Measurements from ENCODE around the gene TDRD15. TPM values are rescaled to one million over a fixed set of nuclear protein-coding genes. Genes with fewer than 3 reads are reported as not detected.

Gene TDRD15
- total and polyA plus RNA-seq, 2 donors (not counting 3 experiments of a cell fraction or from before 2014, with no cell fraction given), result not detected

DNA sequence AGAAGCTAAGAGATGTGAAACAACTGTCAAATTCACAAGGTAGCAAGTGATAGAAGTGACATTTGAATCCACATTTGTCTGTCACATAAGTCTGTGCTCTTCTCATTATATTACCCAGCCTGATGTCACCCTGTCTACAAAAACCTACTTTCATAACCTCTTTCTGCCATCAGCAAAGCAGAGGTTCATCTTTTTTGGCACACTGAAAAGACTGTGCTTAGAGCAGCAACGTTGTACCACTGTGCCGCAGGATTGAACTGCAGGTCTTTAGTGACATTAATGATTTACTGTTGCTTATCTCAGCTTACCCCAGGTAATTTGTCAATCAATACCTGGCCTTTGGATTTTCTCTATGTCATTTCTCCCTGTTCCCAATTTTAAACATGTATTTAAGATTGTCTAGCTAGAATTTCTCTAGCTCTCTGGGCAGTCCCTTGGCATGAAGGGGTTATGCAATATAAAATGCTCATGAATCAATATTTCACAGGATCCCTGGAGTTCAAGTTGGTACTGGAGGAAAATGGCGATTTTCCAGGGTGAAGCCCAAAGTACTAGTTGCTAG lies 31.4 kb upstream of the TDRD15 start:
- Histone ChIP-seq H3K4me3 (replicated peaks in 1 of 3; ENCODE audit: insufficient read depth in 1 of 3, low read depth in 1 of 3, low read length in 3 of 3) (no peak overlapping the region), H3K27me3 (ENCODE audit: control insufficient read depth in 2 of 2, insufficient read depth in 2 of 2, low read length in 2 of 2) (peaks cover 0 to 2% of the 10 kb centered on the region in 2 experiments), H2AFZ (ENCODE audit: low read depth, low read length) (no peak overlapping the region), H3K27ac (ENCODE audit: insufficient read depth, low read depth, low read length) (no peak overlapping the region), H3K9me3 (replicated peaks; ENCODE audit: control insufficient read depth, insufficient read depth, low read length) (no peaks in the 10 kb centered on the region), H3K36me3 (ENCODE audit: control insufficient read depth in 2 of 2, extremely low read depth in 1 of 2, insufficient read depth in 2 of 2, low read length in 2 of 2) (no peaks in the 10 kb centered on the region), H3K9ac (replicated peaks; ENCODE audit: extremely low read depth, insufficient read depth, low read length) (no peak overlapping the region), H4K20me1 (replicated peaks; ENCODE audit: control insufficient read depth, extremely low read depth, insufficient read depth, low read length) (no peaks in the 10 kb centered on the region), H3K4me2 (ENCODE audit: insufficient read depth, low read length) (no peak overlapping the region), H3K9me1 (replicated peaks; ENCODE audit: control insufficient read depth, extremely low read depth, insufficient read depth, low read length) (no peaks in the 10 kb centered on the region), H3K4me1 (ENCODE audit: control insufficient read depth, extremely low read depth, insufficient read depth, low read length) (no peaks in the 10 kb centered on the region), H3K79me2 (ENCODE audit: control insufficient read depth, insufficient read depth, low read length) (no peaks in the 10 kb centered on the region)
- ChIA-PET POLR2A (no interaction called here), CTCF (interaction anchor here (1.4 kb wide), 1 partner anchor 25 kb away, joined by 3 read pairs; no protein-coding TSS in a partner anchor)
- BruUV-seq (replicated peaks), result no TSS peak
- dilution Hi-C loops (cut with MboI; ENCODE audit: extremely low pct_ligation_motif_present, low sequenced_read_pairs) (no loop called here), intact Hi-C loops (cut with micrococcal nuclease) (no loop called here)
- no peak for FAIRE-seq
- no peak for DNase-seq (ENCODE audit: low read depth, low spot score)
- TF ChIP-seq JUN (IDR thresholded peaks at IDR 0.05; ENCODE audit: borderline replicate concordance, insufficient read depth, insufficient read length, low read depth) (no peak), MYC (IDR thresholded peaks at IDR 0.05; ENCODE audit: low read depth, low read length) (no peak), GATA2 (IDR thresholded peaks at IDR 0.05; ENCODE audit: insufficient read depth, insufficient read length, low read depth, low read length) (no peak), FOS (IDR thresholded peaks at IDR 0.05; ENCODE audit: borderline replicate concordance, insufficient read depth, low read length) (no peak), MAX (IDR thresholded peaks at IDR 0.05; ENCODE audit: insufficient read depth, insufficient read length) (no peak), POLR2A (IDR thresholded peaks at IDR 0.05; ENCODE audit: low read depth, low read length) (no peak), POLR2AphosphoS5 (IDR thresholded peaks at IDR 0.05; ENCODE audit: insufficient read depth, low read depth, low read length) (no peak), EZH2 (IDR thresholded peaks at IDR 0.05; ENCODE audit: borderline replicate concordance, low read depth, low read length, severe bottlenecking) (no peak)
- TF ChIP-seq, protein P1, sequence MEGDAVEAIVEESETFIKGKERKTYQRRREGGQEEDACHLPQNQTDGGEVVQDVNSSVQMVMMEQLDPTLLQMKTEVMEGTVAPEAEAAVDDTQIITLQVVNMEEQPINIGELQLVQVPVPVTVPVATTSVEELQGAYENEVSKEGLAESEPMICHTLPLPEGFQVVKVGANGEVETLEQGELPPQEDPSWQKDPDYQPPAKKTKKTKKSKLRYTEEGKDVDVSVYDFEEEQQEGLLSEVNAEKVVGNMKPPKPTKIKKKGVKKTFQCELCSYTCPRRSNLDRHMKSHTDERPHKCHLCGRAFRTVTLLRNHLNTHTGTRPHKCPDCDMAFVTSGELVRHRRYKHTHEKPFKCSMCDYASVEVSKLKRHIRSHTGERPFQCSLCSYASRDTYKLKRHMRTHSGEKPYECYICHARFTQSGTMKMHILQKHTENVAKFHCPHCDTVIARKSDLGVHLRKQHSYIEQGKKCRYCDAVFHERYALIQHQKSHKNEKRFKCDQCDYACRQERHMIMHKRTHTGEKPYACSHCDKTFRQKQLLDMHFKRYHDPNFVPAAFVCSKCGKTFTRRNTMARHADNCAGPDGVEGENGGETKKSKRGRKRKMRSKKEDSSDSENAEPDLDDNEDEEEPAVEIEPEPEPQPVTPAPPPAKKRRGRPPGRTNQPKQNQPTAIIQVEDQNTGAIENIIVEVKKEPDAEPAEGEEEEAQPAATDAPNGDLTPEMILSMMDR (IDR thresholded peaks at IDR 0.05; ENCODE audit: extremely low read depth in 1 of 2, insufficient read depth in 1 of 2, low read depth in 1 of 2, low read length in 2 of 2), result no peak
